Measurements from ENCODE around the gene OTUB2. TPM values are rescaled to one million over a fixed set of nuclear protein-coding genes. Genes with fewer than 3 reads are reported as not detected.

The OTUB2 gene
- polyA plus RNA-seq, 1 donor (not counting 4 experiments of a cell fraction or from before 2014, with no cell fraction given): 2.6 TPM

- H3K9me1 ChIP-seq (ENCODE audit: control insufficient read depth, extremely low read depth, insufficient read depth, low read length): peaks cover 3% of the 10 kb centered on the region
- H3K27ac ChIP-seq (ENCODE audit: control insufficient read depth, insufficient read depth, low read length): no peak within 1 kb of the TSS
- H3K9ac ChIP-seq (ENCODE audit: control insufficient read depth, extremely low read depth, insufficient read depth, low read length): no peak within 1 kb of the TSS
- DNase-seq (ENCODE audit: low read depth, low spot score): no peak
- no peaks in the 10 kb centered on the region for H3K27me3 ChIP-seq (ENCODE audit: control insufficient read depth, extremely low read depth, insufficient read depth, low read length)
- H3K9me3 ChIP-seq (ENCODE audit: control insufficient read depth, low read depth, low read length): no peaks in the 10 kb centered on the region
- no peak within 1 kb of the TSS for H3K4me3 ChIP-seq (ENCODE audit: control insufficient read depth in 2 of 3, extremely low read depth in 1 of 3, insufficient read depth in 2 of 3, low read depth in 1 of 3, low read length in 3 of 3)
- no peak within 1 kb of the TSS for H3K4me2 ChIP-seq (ENCODE audit: control insufficient read depth, extremely low read depth, insufficient read depth, low read depth, low read length)
- peaks cover 22% of the 10 kb centered on the region for H3K4me1 ChIP-seq (ENCODE audit: control insufficient read depth, extremely low read depth, insufficient read depth, low read length)
- H3K36me3 ChIP-seq (ENCODE audit: control insufficient read depth in 2 of 2, extremely low read depth in 1 of 2, insufficient read depth in 2 of 2, low read length in 2 of 2): no peaks in the 10 kb centered on the region
- FAIRE-seq: no peak
- H3K79me2 ChIP-seq (ENCODE audit: control insufficient read depth, insufficient read depth, low read length): no peaks in the 10 kb centered on the region
- dilution Hi-C loops (cut with MboI; ENCODE audit: extremely low pct_ligation_motif_present, low sequenced_read_pairs): no loop called here
- TF ChIP-seq, protein P1, sequence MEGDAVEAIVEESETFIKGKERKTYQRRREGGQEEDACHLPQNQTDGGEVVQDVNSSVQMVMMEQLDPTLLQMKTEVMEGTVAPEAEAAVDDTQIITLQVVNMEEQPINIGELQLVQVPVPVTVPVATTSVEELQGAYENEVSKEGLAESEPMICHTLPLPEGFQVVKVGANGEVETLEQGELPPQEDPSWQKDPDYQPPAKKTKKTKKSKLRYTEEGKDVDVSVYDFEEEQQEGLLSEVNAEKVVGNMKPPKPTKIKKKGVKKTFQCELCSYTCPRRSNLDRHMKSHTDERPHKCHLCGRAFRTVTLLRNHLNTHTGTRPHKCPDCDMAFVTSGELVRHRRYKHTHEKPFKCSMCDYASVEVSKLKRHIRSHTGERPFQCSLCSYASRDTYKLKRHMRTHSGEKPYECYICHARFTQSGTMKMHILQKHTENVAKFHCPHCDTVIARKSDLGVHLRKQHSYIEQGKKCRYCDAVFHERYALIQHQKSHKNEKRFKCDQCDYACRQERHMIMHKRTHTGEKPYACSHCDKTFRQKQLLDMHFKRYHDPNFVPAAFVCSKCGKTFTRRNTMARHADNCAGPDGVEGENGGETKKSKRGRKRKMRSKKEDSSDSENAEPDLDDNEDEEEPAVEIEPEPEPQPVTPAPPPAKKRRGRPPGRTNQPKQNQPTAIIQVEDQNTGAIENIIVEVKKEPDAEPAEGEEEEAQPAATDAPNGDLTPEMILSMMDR (optimal IDR thresholded peaks at IDR 0.05 in 1 of 3, IDR thresholded peaks at IDR 0.05 in 1 of 3, conservative IDR thresholded peaks at IDR 0.05 in 1 of 3; ENCODE audit: extremely low read depth in 1 of 3, insufficient read depth in 2 of 3, low read length in 3 of 3): no peak
- TF ChIP-seq EZH2 (IDR thresholded peaks at IDR 0.05; ENCODE audit: low read length): no peak
- H2AFZ ChIP-seq (ENCODE audit: control insufficient read depth, low read length): no peak within 1 kb of the TSS
- H4K20me1 ChIP-seq (ENCODE audit: control insufficient read depth, extremely low read depth, insufficient read depth, low read length): no peaks in the 10 kb centered on the region
These were observed 29.1 kb upstream of the OTUB2 start, which contains the start of gene CCDC197 for GRCh38 chr14:93997082-93997481. Gene CCDC197, plus strand, starts transcription at chr14:93997301. Its CDS starts 831 bp downstream, at chr14:93998132.

DNA sequence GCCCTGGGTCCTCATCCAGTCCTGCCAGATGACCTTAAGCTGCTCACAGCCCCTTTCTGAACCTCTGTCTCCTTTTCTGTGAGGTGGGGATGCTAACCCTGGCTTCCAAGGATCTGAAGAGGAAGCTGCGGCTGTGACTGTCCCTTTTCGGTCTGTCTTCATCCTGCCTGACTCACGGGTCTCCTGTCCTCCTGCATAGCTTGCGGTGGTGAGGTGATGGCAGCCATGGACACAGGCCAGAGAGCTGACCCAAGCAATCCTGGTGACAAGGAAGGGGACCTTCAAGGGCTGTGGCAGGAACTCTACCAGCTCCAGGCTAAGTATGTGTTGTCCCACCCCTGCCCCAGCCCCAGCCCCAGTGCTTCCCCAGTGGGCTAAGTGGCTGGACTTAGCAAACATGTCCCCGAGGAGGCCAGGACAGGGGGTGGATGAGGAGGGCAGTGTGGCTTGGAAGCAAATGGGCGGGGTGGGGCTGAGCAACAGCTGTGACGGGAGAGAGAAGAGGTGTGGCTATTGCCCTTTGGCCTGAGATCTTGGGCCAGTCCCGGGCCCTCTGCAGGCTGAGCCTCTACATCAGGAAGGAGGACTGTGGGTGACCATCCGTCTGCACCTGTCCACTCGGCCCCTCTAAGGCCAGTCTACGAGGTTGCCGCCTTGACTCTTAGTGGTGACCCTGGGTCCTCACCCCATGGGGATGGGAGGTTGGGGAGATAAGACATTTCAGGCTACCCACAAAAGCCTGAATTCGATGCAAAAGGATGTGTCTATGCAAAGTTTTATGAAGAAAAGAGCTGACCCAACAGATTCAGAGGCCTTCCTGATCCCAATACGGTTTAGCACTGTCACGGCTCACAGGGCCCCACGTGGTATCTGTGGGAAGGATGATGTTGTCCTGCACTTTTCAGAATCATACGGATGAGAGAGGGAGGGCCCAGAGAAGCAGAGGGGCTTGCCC is 27.9 kb upstream of the OTUB2 start:
- H3K9me3 ChIP-seq (ENCODE audit: control insufficient read depth, low read depth, low read length): no peaks in the 10 kb centered on the region
- H2AFZ ChIP-seq (ENCODE audit: control insufficient read depth, low read length): no peak overlapping the region
- no peak for TF ChIP-seq EZH2 (IDR thresholded peaks at IDR 0.05; ENCODE audit: low read length)
- TF ChIP-seq, protein P1 (optimal IDR thresholded peaks at IDR 0.05 in 1 of 3, IDR thresholded peaks at IDR 0.05 in 1 of 3, conservative IDR thresholded peaks at IDR 0.05 in 1 of 3; ENCODE audit: extremely low read depth in 1 of 3, insufficient read depth in 2 of 3, low read length in 3 of 3): no peak
- H3K27ac ChIP-seq (ENCODE audit: control insufficient read depth, insufficient read depth, low read length): no peak overlapping the region
- no peak overlapping the region for H3K9ac ChIP-seq (ENCODE audit: control insufficient read depth, extremely low read depth, insufficient read depth, low read length)
- no peaks in the 10 kb centered on the region for H3K27me3 ChIP-seq (ENCODE audit: control insufficient read depth, extremely low read depth, insufficient read depth, low read length)
- no peaks in the 10 kb centered on the region for H3K36me3 ChIP-seq (ENCODE audit: control insufficient read depth in 2 of 2, extremely low read depth in 1 of 2, insufficient read depth in 2 of 2, low read length in 2 of 2)
- peaks cover 3% of the 10 kb centered on the region for H3K9me1 ChIP-seq (ENCODE audit: control insufficient read depth, extremely low read depth, insufficient read depth, low read length)
- DNase-seq (ENCODE audit: low read depth, low spot score): no peak
- no peaks in the 10 kb centered on the region for H4K20me1 ChIP-seq (ENCODE audit: control insufficient read depth, extremely low read depth, insufficient read depth, low read length)
- H3K79me2 ChIP-seq (ENCODE audit: control insufficient read depth, insufficient read depth, low read length): no peaks in the 10 kb centered on the region
- H3K4me2 ChIP-seq (ENCODE audit: control insufficient read depth, extremely low read depth, insufficient read depth, low read depth, low read length): no peak overlapping the region
- peaks cover 22% of the 10 kb centered on the region for H3K4me1 ChIP-seq (ENCODE audit: control insufficient read depth, extremely low read depth, insufficient read depth, low read length)
- dilution Hi-C loops (cut with MboI; ENCODE audit: extremely low pct_ligation_motif_present, low sequenced_read_pairs): no loop called here
- no peak overlapping the region for H3K4me3 ChIP-seq (ENCODE audit: control insufficient read depth in 2 of 3, extremely low read depth in 1 of 3, insufficient read depth in 2 of 3, low read depth in 1 of 3, low read length in 3 of 3)
- FAIRE-seq: no peak
